Measurements from ENCODE around the gene ACTA1.

DNA sequence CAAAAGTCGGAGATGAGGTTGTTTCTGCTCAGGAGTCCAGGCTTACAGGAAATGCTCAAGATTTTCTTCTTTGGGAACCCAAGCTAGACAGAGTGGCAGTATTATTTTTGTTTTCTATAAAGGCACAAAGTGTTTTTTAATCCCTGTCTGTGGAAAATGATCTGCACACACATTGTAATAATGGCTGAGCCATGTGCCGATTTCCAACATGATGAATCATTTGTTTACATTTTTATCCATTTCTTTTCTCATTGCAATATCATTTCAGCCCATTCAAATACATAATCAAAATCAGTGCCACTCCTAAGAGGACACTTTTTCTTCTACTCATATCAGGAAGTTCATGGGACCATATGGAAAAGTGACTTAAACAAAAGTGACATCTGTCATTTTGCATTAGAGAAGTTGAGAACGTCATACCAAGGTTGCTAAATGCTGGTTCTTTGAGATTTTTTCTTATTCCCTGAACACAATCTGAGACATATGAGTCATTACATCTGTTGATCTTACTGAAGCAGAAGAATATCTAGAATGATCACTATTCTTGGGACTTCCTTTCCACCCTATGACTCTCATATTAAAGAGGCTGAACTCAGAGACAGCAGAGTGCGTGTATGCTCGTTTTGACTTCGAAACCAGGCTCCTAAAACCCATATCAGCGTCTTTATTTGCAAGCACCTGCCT, 44.9 kb downstream of the ACTA1 start:
- TF ChIP-seq REST (IDR thresholded peaks at IDR 0.05) (no peak), RAD21 (IDR thresholded peaks at IDR 0.05) (no peak), ZBTB33 (IDR thresholded peaks at IDR 0.05) (no peak), YY1 (IDR thresholded peaks at IDR 0.05) (no peak), SP1 (IDR thresholded peaks at IDR 0.05) (no peak), MAX (IDR thresholded peaks at IDR 0.05) (no peak)
- TF ChIP-seq, protein P1, sequence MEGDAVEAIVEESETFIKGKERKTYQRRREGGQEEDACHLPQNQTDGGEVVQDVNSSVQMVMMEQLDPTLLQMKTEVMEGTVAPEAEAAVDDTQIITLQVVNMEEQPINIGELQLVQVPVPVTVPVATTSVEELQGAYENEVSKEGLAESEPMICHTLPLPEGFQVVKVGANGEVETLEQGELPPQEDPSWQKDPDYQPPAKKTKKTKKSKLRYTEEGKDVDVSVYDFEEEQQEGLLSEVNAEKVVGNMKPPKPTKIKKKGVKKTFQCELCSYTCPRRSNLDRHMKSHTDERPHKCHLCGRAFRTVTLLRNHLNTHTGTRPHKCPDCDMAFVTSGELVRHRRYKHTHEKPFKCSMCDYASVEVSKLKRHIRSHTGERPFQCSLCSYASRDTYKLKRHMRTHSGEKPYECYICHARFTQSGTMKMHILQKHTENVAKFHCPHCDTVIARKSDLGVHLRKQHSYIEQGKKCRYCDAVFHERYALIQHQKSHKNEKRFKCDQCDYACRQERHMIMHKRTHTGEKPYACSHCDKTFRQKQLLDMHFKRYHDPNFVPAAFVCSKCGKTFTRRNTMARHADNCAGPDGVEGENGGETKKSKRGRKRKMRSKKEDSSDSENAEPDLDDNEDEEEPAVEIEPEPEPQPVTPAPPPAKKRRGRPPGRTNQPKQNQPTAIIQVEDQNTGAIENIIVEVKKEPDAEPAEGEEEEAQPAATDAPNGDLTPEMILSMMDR (IDR thresholded peaks at IDR 0.05; ENCODE audit: low read depth, low read length, missing input control) = no peak
- TF ChIP-seq, protein P2, sequence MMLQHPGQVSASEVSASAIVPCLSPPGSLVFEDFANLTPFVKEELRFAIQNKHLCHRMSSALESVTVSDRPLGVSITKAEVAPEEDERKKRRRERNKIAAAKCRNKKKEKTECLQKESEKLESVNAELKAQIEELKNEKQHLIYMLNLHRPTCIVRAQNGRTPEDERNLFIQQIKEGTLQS (IDR thresholded peaks at IDR 0.05) = no peak
